ENCODE measurements around the gene URB1. TPM values are rescaled to one million over a fixed set of nuclear protein-coding genes. Genes with fewer than 3 reads are reported as not detected.
"Not testable (repeated sequence)": the region's sequence is repeated elsewhere in the genome, so short reads cannot be mapped to it uniquely, and the experiment has no call there.

URB1 gene
- total and polyA plus RNA-seq, 2 donors (not counting 3 experiments of a cell fraction or from before 2014, with no cell fraction given) = 8.0 to 27.3 TPM

DNA sequence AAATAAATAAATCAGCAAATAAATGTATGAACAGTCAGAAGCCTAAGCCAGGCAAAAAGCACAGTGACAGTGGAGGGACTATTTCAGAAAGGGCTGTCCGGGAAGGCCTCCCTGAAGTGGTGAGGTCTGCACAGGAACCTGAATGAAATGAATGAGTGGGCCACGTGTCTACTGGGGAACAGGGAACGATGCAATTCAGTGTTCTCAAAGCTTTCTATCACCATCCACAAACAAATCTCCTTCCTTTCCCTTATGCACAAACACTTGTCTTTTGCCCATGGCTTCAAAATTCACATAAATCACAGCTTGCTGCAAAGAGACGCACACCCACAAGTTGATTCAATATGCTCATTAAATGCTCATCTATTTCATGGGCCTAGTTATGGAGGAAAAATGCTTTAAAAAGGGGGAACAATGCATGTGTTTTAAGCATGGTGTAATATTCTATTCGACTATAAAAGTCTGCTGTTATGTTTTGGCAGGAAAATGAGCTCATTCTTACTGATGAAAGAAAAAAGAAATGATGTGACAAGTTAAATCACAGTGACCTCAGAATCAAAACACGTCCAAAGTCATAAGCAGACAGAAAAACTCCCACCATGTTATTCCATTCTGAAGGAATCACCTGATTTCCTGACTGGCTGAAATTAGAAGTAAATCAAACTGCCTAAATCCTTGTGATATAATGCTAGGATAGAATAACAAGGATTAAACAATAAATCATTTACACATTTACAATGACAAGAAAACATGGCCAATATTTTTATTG, 21.6 kb downstream of the URB1 start:
- H3K27ac ChIP-seq (ENCODE audit: insufficient read depth, low read depth, low read length) = peak overlapping the region; percentile 93
- BruUV-seq (replicated peaks) = no TSS peak
- H3K4me3 ChIP-seq (replicated peaks in 1 of 3; ENCODE audit: insufficient read depth in 1 of 3, low read depth in 1 of 3, low read length in 3 of 3) = no peak overlapping the region
- peak overlapping the region; percentile 65 for H3K9ac ChIP-seq (replicated peaks; ENCODE audit: extremely low read depth, insufficient read depth, low read length)
- H2AFZ ChIP-seq (ENCODE audit: low read depth, low read length) = no peak overlapping the region
- CTCF ChIA-PET = interaction anchor here (1.0 to 2.4 kb wide), 6 partner anchors 7 to 230 kb away, joined by 3 to 38 read pairs (median 6); no protein-coding TSS in a partner anchor
- no peaks in the 10 kb centered on the region for H3K27me3 ChIP-seq (ENCODE audit: control insufficient read depth in 2 of 2, insufficient read depth in 2 of 2, low read length in 2 of 2)
- H3K79me2 ChIP-seq (ENCODE audit: control insufficient read depth, insufficient read depth, low read length) = peaks cover 3% of the 10 kb centered on the region
- H3K4me2 ChIP-seq (ENCODE audit: insufficient read depth, low read length) = peak overlapping the region; percentile 37
- peaks cover 29% of the 10 kb centered on the region for H3K4me1 ChIP-seq (ENCODE audit: control insufficient read depth, extremely low read depth, insufficient read depth, low read length)
- dilution Hi-C loops (cut with MboI; ENCODE audit: extremely low pct_ligation_motif_present, low sequenced_read_pairs) = no loop called here
- H4K20me1 ChIP-seq (replicated peaks; ENCODE audit: control insufficient read depth, extremely low read depth, insufficient read depth, low read length) = no peaks in the 10 kb centered on the region
- FAIRE-seq (peak; percentile 73), DNase-seq (ENCODE audit: low read depth, low spot score) (peak; percentile 92)
- POLR2A ChIA-PET = no interaction called here
- intact Hi-C loops (cut with micrococcal nuclease) = loop anchor here (1.0 kb wide), 1 partner anchor 153 kb away; no protein-coding TSS in a partner anchor
- TF ChIP-seq, protein P1, sequence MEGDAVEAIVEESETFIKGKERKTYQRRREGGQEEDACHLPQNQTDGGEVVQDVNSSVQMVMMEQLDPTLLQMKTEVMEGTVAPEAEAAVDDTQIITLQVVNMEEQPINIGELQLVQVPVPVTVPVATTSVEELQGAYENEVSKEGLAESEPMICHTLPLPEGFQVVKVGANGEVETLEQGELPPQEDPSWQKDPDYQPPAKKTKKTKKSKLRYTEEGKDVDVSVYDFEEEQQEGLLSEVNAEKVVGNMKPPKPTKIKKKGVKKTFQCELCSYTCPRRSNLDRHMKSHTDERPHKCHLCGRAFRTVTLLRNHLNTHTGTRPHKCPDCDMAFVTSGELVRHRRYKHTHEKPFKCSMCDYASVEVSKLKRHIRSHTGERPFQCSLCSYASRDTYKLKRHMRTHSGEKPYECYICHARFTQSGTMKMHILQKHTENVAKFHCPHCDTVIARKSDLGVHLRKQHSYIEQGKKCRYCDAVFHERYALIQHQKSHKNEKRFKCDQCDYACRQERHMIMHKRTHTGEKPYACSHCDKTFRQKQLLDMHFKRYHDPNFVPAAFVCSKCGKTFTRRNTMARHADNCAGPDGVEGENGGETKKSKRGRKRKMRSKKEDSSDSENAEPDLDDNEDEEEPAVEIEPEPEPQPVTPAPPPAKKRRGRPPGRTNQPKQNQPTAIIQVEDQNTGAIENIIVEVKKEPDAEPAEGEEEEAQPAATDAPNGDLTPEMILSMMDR (IDR thresholded peaks at IDR 0.05; ENCODE audit: extremely low read depth in 1 of 2, insufficient read depth in 1 of 2, low read depth in 1 of 2, low read length in 2 of 2) = no peak
- TF ChIP-seq JUN (IDR thresholded peaks at IDR 0.05; ENCODE audit: borderline replicate concordance, insufficient read depth, insufficient read length, low read depth) (peak; percentile 83), GATA2 (IDR thresholded peaks at IDR 0.05; ENCODE audit: insufficient read depth, insufficient read length, low read depth, low read length) (no peak), EZH2 (IDR thresholded peaks at IDR 0.05; ENCODE audit: borderline replicate concordance, low read depth, low read length, severe bottlenecking) (no peak), MYC (IDR thresholded peaks at IDR 0.05; ENCODE audit: low read depth, low read length) (no peak), FOS (IDR thresholded peaks at IDR 0.05; ENCODE audit: borderline replicate concordance, insufficient read depth, low read length) (no peak), POLR2A (IDR thresholded peaks at IDR 0.05; ENCODE audit: low read depth, low read length) (no peak)
- TF ChIP-seq, protein P2, sequence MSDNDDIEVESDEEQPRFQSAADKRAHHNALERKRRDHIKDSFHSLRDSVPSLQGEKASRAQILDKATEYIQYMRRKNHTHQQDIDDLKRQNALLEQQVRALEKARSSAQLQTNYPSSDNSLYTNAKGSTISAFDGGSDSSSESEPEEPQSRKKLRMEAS (IDR thresholded peaks at IDR 0.05; ENCODE audit: insufficient read depth, insufficient read length) = no peak
- no peaks in the 10 kb centered on the region for H3K9me1 ChIP-seq (replicated peaks; ENCODE audit: control insufficient read depth, extremely low read depth, insufficient read depth, low read length)
- no peaks in the 10 kb centered on the region for H3K9me3 ChIP-seq (replicated peaks; ENCODE audit: control insufficient read depth, insufficient read depth, low read length)
- peaks cover 11 to 12% of the 10 kb centered on the region in 2 experiments for H3K36me3 ChIP-seq (ENCODE audit: control insufficient read depth in 2 of 2, extremely low read depth in 1 of 2, insufficient read depth in 2 of 2, low read length in 2 of 2)

DNA sequence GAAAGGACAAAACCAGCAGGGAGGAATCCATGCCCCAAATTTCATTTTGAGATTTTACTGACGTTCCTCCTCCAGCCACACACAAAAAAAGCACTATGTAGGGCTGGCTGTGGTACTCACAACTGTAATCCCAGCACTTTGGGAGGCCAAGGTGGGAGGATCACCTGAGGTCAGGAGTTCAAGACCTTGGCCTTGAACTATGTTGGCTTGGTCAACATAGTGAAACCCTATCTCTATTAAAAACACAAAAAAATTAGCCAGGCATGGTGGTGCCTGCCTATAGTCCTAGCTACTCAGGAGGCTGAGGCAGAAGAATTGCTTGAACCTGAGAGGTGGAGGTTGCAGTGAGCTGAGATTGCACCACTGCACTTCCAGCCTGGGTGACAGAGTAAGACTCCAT, 23.9 kb downstream of the URB1 start:
- BruUV-seq (replicated peaks); POLR2A ChIA-PET; intact Hi-C loops (cut with micrococcal nuclease): not testable (repeated sequence)

More for the DNA sequence above, 23.9 kb downstream of the URB1 start:
- DNase-seq (ENCODE audit: low read depth, low spot score); H3K79me2 ChIP-seq (ENCODE audit: control insufficient read depth, insufficient read depth, low read length); H2AFZ ChIP-seq (ENCODE audit: low read depth, low read length); H3K4me2 ChIP-seq (ENCODE audit: insufficient read depth, low read length); H4K20me1 ChIP-seq (replicated peaks; ENCODE audit: control insufficient read depth, extremely low read depth, insufficient read depth, low read length); H3K9me1 ChIP-seq (replicated peaks; ENCODE audit: control insufficient read depth, extremely low read depth, insufficient read depth, low read length); CTCF ChIA-PET; H3K4me3 ChIP-seq (replicated peaks in 1 of 3; ENCODE audit: insufficient read depth in 1 of 3, low read depth in 1 of 3, low read length in 3 of 3); dilution Hi-C loops (cut with MboI; ENCODE audit: extremely low pct_ligation_motif_present, low sequenced_read_pairs); H3K9ac ChIP-seq (replicated peaks; ENCODE audit: extremely low read depth, insufficient read depth, low read length); FAIRE-seq; H3K9me3 ChIP-seq (replicated peaks; ENCODE audit: control insufficient read depth, insufficient read depth, low read length); H3K27ac ChIP-seq (ENCODE audit: insufficient read depth, low read depth, low read length); H3K27me3 ChIP-seq (ENCODE audit: control insufficient read depth in 2 of 2, insufficient read depth in 2 of 2, low read length in 2 of 2): not testable (repeated sequence)
- Histone ChIP-seq H3K36me3 (ENCODE audit: control insufficient read depth in 2 of 2, extremely low read depth in 1 of 2, insufficient read depth in 2 of 2, low read length in 2 of 2) (peaks cover 13 to 22% of the 10 kb centered on the region in 2 experiments), H3K4me1 (ENCODE audit: control insufficient read depth, extremely low read depth, insufficient read depth, low read length) (peaks cover 29% of the 10 kb centered on the region)

Data from endothelial cell of umbilical vein (primary cell).